SH-SY5Y (cell line): ENCODE data around the gene SOX13.

Experiments
- GATA2 ChIP-seq: IDR thresholded peaks from 2 replicates; pipeline ENCODE4 v1.6.1; 2011; ENCODE audit warnings: mild to moderate bottlenecking, low read depth, low read length
- GATA3 ChIP-seq: IDR thresholded peaks from 2 replicates; pipeline ENCODE4 v1.6.1; 2011; ENCODE audit warnings: low read depth, mild to moderate bottlenecking, low read length, moderate library complexity

SOX13 gene

DNA sequence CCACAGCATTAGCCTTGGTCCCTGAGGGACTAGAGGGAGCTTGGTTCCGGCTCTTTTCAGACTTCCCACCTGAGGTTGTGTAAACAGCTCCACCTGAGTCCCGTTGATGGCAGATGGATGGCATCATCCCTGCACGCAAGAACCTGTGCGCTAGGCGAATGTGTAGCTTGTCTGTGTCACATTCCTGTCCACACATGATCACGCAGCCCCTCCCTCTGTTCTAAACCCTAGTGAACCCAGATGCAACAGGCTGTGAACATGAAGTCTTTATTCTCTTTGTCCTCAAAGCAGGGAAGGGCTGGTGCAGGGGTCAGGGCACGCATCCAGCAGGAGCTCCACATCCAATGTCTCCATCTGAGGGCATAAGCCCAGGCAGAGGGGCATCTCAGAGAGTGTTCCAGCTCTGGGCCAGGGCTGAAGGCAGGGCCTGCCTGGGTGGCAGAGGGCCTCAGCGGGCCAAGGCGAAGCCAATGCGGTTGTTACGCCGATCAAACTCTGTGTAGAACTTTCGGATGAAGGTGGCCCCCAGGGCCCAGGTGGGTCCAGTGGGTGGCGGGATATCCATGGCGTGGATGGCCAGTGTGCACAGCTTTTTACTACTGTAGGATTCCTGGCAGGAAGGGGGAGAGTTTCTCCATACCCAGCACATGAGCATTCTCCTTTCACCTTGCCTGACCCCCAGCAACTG is 81.8 kb downstream of the SOX13 start:
- TF ChIP-seq GATA3 (no peak), GATA2 (no peak)

DNA sequence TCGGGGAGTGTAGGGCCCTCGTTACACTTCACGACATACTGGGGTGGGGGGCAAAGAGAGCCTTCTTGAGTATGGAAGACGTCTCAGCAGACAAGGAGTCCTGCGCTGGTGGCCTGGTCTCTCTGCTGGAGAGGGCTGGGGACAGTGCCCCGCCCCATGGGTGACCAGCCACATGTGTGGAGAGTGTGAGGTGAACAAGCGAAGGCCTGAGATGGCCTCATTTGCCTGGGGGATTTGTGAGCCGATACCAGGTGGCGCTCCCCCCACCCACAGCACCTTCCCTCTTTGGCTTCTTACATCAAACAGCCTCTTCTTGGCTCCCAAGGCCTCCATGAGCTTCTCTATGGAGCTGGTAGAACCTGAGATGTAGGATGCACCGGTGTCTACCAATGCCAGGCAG is 83.0 kb downstream of the SOX13 start:
- TF ChIP-seq GATA2: no peak
- no peak for TF ChIP-seq GATA3

DNA sequence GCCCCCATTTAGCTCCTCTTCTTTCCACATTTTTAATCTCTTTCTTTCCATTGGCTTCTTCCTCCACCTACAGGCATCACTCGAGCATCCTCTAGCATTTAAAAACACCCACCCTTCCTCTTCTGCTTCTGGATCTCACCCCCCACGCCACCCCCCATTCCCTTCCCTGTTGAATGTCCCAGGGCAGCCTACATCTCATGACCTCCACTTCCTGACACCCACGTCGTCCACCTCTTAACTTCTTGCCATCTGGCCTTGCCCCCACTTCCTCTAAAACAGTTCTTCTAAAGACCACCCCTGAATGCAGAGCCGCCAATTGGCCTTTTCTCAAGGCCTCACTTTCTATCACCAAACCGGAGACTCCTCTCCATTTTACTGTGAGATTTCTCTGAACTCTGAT is 85.0 kb downstream of the SOX13 start:
- TF ChIP-seq GATA2 (no peak), GATA3 (no peak)

DNA sequence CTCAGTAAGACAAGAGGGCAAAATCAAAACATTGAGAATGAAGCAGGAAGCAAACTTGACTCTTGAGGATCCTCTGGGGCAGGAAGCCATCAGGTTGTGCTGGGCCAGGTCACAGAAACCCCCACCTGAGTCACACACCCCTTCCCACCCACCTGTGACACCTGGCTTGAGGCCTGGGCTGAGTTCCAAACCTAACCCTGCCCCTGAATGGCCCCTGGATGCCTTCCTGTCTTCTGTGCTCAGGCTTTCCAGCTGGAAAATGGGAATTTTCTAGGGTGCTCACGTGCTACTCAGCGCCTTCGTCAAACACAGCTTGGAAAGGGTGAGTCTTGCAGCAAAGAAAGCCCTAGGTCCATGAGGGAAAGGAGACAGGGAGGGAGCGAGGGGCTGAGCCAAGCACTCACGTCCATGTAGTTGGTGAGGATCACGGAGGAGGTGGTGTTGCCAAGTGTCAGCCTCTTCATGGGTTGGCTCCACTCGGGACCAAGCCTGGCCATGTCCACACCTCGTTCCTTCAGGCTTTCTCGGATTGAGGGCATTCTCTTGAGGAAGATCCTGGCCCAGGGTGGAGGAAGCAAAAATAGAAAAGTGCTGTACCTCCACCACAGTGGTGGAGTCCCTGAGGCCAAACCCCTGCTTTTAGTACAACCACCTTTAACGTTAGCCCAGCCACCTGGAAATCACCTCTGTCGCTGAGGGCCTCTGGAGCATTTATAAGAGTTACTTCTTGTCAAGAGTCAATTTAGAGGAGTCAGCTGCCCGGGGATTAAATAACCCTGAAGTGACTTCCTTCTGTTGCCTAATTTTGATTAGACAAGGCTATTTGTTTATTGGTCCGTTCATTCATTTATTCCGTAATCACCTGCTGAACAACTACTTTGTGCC is 88.9 kb downstream of the SOX13 start:
- TF ChIP-seq GATA3: no peak
- no peak for TF ChIP-seq GATA2

DNA sequence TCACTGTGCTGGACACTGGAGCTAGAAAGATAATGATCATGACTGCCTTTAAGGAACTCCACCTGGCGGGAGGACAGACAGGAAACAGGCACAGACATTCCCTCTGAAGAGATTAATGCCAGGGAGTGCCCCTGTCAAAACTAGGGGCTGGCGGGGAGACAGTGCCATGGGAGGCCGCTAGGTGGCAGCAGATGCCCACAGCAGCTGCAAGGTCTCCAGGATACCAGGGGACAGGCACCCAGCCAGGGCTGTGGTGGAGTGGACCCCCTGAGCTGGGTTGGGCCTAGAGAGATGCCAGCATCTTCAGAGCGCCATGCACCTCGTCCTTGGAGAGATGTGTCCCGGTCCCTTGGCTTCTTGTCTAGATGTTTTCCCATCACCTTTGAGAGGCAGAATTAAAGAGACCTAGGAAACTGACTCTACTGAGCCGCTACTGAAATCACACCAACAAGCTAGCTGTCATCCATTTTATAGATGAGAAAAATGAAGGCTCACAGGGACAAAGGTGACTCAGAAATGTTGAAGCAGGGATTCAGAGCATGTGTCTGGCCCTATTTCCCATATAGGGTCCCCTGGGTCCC is 89.7 kb downstream of the SOX13 start:
- TF ChIP-seq GATA2: peak; percentile 82
- no peak for TF ChIP-seq GATA3

DNA sequence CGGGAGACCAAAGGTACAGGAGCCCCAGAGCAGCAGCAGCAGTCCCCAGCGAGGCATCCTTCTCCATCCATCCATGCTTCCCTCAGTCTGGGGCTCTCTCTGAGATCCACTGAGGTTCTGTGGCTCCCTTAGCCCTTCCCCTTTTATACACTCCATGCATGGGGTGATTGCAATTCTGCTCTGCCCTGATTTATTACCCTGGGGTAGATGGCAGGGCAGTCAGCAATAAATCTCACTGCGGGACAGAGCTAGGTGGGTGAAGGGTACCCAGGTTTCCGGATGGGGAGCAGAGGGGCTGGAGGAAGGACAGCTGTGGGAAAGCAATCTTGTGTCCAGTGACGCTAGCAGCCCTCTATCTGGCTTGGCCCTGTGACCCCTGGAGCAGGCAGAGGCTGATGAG is 93.3 kb downstream of the SOX13 start, which contains the start of gene REN:
Gene REN (minus strand): TSS at position 119 of the 400 bp plus-strand sequence. CDS start 44 bp downstream, at position 75.
- TF ChIP-seq GATA2: no peak
- TF ChIP-seq GATA3: no peak

DNA sequence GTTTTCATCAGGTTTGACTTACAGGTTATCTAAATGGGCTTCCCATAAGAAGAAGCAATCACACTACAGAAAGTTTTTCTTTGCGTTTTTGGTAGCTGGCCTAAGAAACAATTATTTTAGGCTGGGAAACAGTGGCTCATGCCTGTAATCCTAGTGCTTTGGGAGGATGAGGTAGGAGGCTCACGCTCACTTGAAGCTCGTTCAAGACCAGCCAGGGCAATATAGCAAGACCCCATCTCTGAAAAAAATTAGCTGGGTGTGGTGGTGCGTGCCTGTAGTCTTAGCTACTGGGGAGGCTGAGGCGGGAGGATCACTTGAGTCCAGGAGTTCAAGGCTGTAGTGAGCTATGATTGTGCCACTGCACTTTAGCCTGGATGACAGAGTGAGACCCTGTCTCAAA is 94.8 kb downstream of the SOX13 start:
- TF ChIP-seq GATA2: no peak
- no peak for TF ChIP-seq GATA3

DNA sequence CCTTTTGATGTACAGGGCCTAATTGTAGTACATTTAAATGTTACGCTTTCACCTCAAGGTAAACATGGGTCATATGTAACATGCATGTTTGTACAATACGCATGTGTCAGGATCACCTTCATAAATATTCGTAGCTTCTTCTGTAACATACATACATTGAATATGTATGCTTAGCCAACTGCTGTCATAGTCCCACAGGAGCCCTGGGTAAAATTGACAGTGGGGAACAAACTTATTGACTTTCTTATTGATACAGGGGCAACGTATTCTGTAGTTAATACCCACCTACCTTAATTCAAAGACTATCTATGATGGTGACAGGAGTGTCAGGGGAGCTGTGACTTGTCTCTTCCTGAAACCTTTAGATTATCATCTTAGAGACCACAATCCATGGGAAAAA is 96.9 kb downstream of the SOX13 start:
- TF ChIP-seq GATA3 (no peak), GATA2 (no peak)

DNA sequence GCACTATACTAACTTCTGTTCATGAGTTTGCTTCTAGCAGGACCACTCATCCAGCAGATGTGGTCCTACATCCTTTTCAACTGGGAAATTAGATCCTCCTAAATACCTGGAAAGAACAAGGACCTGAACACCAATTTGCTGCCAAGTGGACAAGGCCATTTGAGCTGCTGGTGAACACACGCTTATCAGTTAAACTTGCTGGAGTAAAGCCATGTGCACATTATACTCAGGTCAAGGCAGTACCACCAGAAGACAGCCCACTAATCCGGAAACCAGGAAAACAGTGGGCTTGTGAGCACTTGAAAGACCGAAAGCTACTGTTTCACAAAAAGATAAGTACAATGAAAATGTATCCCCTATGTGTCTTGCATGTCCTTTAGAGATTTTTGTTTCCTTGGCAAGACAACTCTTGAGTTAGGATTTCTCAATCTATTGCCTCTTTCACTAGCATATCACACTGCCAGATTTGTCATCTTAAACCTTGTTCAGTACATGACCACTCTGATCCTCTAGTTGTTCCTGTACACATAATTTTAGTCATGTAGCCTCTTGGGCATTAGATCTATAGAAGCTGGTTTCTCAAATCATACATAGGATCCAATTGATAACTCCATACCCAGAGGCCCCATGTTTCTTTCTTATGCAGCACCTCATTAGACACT is 97.7 kb downstream of the SOX13 start:
- TF ChIP-seq GATA2 (no peak), GATA3 (no peak)

DNA sequence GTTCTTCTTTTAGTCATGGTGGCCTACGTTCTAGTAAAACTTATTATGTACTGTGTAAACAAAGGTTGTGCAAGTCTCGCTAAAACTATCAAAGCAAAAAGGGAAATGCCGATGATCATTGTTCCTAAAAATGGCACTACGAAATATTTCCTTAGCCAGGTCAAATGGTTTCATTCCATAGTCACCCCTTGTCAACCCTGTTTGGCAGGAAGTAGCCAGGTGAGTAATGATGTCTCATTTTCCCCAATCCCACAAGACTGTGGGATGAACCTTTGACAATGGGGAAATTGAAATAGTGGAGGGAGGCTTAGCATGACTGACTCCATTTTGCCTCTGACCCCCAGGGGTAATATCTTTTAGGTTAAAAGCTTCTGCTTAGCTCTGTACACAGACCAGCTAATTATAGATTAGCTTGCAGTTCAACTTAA is 98.8 kb downstream of the SOX13 start:
- TF ChIP-seq GATA3 (no peak), GATA2 (no peak)

DNA sequence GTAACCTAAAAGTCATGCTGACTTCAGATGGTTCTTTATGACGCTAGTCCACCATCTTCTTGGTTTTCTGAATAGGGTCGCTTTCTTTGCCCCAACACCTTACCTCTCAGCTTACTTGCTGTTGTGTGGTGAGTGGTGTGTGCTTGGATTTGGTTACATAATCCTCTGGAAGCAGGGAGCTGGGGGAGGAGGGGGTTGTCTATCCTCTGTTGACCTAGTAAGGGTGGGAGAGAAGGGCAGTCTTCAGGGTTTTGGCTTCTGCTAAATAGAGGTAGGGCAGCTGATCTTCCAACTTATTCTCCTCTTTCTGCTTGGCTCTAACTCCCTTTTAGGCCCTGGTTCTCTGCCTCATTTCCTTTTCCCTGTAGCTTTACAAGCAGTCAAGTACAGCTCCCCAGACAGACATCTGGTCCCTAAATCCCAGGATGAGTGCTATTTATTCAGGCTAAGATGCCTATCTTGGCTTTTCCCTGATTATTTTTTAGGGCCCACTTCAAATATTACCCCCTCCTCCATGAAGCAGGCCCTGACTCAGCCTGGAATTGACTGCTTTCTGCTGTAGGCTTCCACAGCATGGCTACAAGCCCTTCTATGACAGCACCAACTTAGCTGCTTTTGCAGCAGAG is 99.6 kb downstream of the SOX13 start:
- peak; percentile 43; the same call in 1 of the 2 replicates for TF ChIP-seq GATA2
- TF ChIP-seq GATA3: no peak

DNA sequence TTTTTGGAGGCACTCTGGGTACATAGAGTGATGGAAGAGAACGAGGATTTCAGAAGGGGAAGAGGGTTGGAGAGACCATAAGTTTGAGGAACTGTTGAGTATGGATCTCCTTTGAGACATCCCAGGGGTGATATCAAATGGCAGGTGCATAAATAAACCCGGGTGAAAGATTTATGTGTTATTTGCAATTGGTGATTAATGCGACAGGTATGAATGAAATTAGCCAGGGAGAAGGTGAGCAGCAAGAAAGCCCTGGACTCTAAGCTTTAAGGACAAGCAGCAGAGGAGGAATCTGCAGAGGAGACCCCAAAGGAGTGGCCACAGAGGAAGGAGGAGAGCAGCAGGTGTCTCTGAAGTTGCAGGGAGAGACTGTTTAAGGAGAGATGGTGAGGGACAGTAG is 102.0 kb downstream of the SOX13 start:
- no peak for TF ChIP-seq GATA2
- no peak for TF ChIP-seq GATA3

DNA sequence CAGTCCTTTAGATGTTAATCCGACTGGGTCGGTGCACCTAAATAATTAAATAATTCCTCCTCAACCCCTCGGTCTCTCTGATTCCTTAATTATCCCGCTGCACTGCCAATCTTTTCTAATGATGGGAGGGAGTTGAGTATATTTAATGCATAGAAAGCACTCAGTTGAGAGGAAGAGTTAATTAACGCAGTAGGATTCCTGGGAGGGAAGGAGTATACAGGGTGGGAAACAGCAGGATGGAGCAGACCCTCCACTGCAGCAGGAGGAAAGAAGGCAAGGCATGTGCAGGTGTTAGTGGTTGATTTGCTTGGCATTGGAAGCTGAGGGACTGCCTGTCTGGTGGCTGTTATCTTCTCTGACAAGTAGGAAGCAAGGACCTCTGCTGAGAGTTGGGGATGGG is 103.1 kb downstream of the SOX13 start:
- TF ChIP-seq GATA2 (no peak), GATA3 (no peak)
